ENCODE results near the gene USP4. TPM values are rescaled to one million over a fixed set of nuclear protein-coding genes. Genes with fewer than 3 reads are reported as not detected.

USP4 gene
- total RNA-seq, 1 experiment from 2014 or later, result 32.8 TPM

DNA sequence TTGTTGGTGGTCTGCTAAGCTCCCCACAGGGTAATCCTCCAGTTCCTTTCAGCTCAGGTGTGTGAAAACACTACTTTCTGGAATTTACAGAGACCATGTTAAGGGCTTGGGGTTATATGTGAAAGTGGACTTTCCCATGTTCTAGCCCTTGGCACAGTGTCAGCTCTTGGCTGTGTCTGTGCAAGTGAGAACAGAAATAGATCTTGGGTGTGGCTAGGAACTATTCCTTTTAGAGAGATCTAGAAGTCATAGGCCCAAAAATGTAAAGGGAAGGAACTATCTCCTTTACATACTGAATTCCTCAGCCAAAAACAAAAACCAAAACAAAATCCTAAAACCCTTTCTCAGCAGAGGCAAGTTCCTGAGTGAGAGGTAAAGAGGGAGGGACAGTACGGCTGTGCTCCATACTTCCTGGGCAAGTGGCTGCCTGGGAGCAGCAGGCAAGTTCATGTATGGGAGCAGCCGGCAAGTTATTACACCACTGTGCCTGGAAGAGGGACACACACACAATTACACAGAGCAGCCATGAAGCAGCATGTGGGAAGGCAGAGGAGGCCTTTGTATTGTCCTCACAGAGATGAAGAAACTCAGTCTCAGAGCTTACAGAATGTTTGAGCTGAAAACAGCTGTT lies 43.0 kb downstream of the USP4 start:
- intact Hi-C loops (cut with micrococcal nuclease; ENCODE audit: unreplicated experiment), result loop anchor here (10.0 kb wide), 1 partner anchor 148 kb away; no protein-coding TSS in a partner anchor
- no peak overlapping the region for H3K4me3 ChIP-seq (ENCODE audit: low read depth, low read length, poor library complexity, severe bottlenecking)
- no peaks in the 10 kb centered on the region for H3K9me3 ChIP-seq (ENCODE audit: low read depth, low read length, poor library complexity, severe bottlenecking)
- peaks cover 9% of the 10 kb centered on the region for H3K36me3 ChIP-seq (ENCODE audit: insufficient read depth, low read length, poor library complexity, severe bottlenecking)
- CTCF ChIA-PET, result no interaction called here
- BruUV-seq (replicated peaks), result no TSS peak
- no peaks in the 10 kb centered on the region for H3K4me1 ChIP-seq (ENCODE audit: insufficient read depth, low read length, poor library complexity, severe bottlenecking)
- POLR2A ChIA-PET (ENCODE audit: low non-redundant PET), result no interaction called here
- no peak for DNase-seq (ENCODE audit: low spot score)
- TF ChIP-seq, protein P1, sequence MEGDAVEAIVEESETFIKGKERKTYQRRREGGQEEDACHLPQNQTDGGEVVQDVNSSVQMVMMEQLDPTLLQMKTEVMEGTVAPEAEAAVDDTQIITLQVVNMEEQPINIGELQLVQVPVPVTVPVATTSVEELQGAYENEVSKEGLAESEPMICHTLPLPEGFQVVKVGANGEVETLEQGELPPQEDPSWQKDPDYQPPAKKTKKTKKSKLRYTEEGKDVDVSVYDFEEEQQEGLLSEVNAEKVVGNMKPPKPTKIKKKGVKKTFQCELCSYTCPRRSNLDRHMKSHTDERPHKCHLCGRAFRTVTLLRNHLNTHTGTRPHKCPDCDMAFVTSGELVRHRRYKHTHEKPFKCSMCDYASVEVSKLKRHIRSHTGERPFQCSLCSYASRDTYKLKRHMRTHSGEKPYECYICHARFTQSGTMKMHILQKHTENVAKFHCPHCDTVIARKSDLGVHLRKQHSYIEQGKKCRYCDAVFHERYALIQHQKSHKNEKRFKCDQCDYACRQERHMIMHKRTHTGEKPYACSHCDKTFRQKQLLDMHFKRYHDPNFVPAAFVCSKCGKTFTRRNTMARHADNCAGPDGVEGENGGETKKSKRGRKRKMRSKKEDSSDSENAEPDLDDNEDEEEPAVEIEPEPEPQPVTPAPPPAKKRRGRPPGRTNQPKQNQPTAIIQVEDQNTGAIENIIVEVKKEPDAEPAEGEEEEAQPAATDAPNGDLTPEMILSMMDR (conservative IDR thresholded peaks at IDR 0.05; ENCODE audit: low read depth, low read length), result no peak
- no peak for TF ChIP-seq EZH2 (IDR thresholded peaks at IDR 0.05; ENCODE audit: borderline replicate concordance, low read depth, low read length, poor library complexity, severe bottlenecking)
- H3K27me3 ChIP-seq (replicated peaks; ENCODE audit: insufficient read depth, low read depth, low read length, poor library complexity), result no peaks in the 10 kb centered on the region
- no peak overlapping the region for H3K27ac ChIP-seq (ENCODE audit: low read depth, low read length, poor library complexity, severe bottlenecking)

DNA sequence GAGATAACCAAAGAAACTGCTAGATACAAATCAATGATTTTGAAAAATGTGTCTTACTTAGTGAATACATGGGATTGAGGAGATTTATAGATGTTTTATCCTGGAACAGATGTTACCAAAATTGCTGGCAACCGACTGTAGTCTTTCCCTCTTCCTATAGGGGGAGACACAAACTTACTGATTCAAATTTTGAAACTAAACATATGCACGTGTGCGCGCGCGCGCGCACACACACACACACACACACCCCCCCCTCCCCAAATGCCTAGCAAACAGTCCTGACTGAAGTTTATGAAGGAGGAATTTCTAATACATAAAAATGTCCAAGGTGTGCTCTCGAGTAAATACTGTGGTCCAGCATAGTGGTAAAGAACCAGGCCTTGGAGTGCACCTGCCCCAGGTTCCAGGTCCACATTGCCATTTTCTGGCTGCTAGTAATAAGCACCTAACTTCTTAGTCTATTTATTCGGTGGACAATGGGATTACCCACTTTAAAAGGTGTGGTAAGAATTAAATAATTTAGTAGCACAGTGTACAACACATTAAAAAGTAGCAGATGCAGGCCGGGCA lies 44.3 kb downstream of the USP4 start:
- BruUV-seq (replicated peaks), result no TSS peak
- Histone ChIP-seq H3K4me3 (ENCODE audit: low read depth, low read length, poor library complexity, severe bottlenecking) (no peak overlapping the region), H3K4me1 (ENCODE audit: insufficient read depth, low read length, poor library complexity, severe bottlenecking) (no peaks in the 10 kb centered on the region), H3K36me3 (ENCODE audit: insufficient read depth, low read length, poor library complexity, severe bottlenecking) (peaks cover 5% of the 10 kb centered on the region), H3K27ac (ENCODE audit: low read depth, low read length, poor library complexity, severe bottlenecking) (no peak overlapping the region), H3K9me3 (ENCODE audit: low read depth, low read length, poor library complexity, severe bottlenecking) (no peaks in the 10 kb centered on the region), H3K27me3 (replicated peaks; ENCODE audit: insufficient read depth, low read depth, low read length, poor library complexity) (no peaks in the 10 kb centered on the region)
- ChIA-PET CTCF (no interaction called here), POLR2A (ENCODE audit: low non-redundant PET) (no interaction called here)
- peak; percentile 37 for DNase-seq (ENCODE audit: low spot score)
- intact Hi-C loops (cut with micrococcal nuclease; ENCODE audit: unreplicated experiment), result loop anchor here (10.0 kb wide), 1 partner anchor 149 kb away; no protein-coding TSS in a partner anchor
- TF ChIP-seq, protein P1 (conservative IDR thresholded peaks at IDR 0.05; ENCODE audit: low read depth, low read length), result peak; percentile 56
- no peak for TF ChIP-seq EZH2 (IDR thresholded peaks at IDR 0.05; ENCODE audit: borderline replicate concordance, low read depth, low read length, poor library complexity, severe bottlenecking)

DNA sequence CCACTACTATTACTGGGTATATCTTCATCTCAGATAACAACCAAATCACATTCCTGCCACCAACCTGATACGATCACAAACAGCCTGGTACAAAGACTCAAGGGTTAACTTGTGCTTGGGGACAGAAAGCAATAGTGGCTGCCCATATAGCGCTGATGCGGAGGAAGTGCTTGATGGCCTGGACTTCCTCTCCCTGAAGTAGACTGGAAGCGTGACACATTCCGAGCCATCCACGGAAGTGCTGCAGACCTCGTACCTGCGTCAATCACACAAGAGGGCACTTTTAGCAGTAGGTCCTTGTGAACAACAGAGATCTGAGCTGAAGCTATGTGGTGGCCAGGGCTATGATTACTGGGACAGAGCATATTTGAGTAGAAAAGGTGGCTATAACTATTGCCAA lies 45.5 kb downstream of the USP4 start:
- CTCF ChIA-PET, result no interaction called here
- H3K36me3 ChIP-seq (ENCODE audit: insufficient read depth, low read length, poor library complexity, severe bottlenecking), result peaks cover 5% of the 10 kb centered on the region

More for the DNA sequence above, 45.5 kb downstream of the USP4 start:
- DNase-seq (ENCODE audit: low spot score), result no peak
- Histone ChIP-seq H3K4me1 (ENCODE audit: insufficient read depth, low read length, poor library complexity, severe bottlenecking) (no peaks in the 10 kb centered on the region), H3K9me3 (ENCODE audit: low read depth, low read length, poor library complexity, severe bottlenecking) (no peaks in the 10 kb centered on the region), H3K4me3 (ENCODE audit: low read depth, low read length, poor library complexity, severe bottlenecking) (no peak overlapping the region), H3K27me3 (replicated peaks; ENCODE audit: insufficient read depth, low read depth, low read length, poor library complexity) (no peaks in the 10 kb centered on the region), H3K27ac (ENCODE audit: low read depth, low read length, poor library complexity, severe bottlenecking) (no peak overlapping the region)
- intact Hi-C loops (cut with micrococcal nuclease; ENCODE audit: unreplicated experiment), result loop anchor here (10.0 kb wide), 1 partner anchor 150 kb away; no protein-coding TSS in a partner anchor
- BruUV-seq (replicated peaks), result no TSS peak
- POLR2A ChIA-PET (ENCODE audit: low non-redundant PET), result no interaction called here
- TF ChIP-seq, protein P1 (conservative IDR thresholded peaks at IDR 0.05; ENCODE audit: low read depth, low read length), result no peak
- no peak for TF ChIP-seq EZH2 (IDR thresholded peaks at IDR 0.05; ENCODE audit: borderline replicate concordance, low read depth, low read length, poor library complexity, severe bottlenecking)

Measured in A673 (cell line).